Peyer's patch (tissue), 4 donors: ENCODE data around the gene NPDC1. TPM values are rescaled to one million over a fixed set of nuclear protein-coding genes. Genes with fewer than 3 reads are reported as not detected.

Experiments
- DNase-seq, 3 donors: peaks; one replicate each; pipeline ENCODE4 v3.0.0-alpha.2; 2017 to 2019
- H3K27ac ChIP-seq, 4 donors: fragments of 200-600 bp; sonication (generic); one replicate each; pipeline ENCODE4 v1.5.1; 2016 to 2019
- H3K27me3 ChIP-seq, 2 donors: fragments of 200-600 bp; sonication (generic); one replicate each; pipeline ENCODE4 v1.5.1; 2019
- H3K36me3 ChIP-seq, 3 donors: fragments of 200-600 bp; sonication (generic); one replicate each; pipeline ENCODE4 v1.5.1; 2016 to 2019
- H3K4me1 ChIP-seq, 4 donors: fragments of 200-600 bp; sonication (generic); one replicate each; pipeline ENCODE4 v1.5.1; 2016 to 2019
- H3K4me3 ChIP-seq, 4 donors: fragments of 200-600 bp; sonication (generic); 1 replicate in 3 of 4; 2 replicates in 1 of 4; pipeline ENCODE4 v1.5.1; 2016 to 2019; ENCODE audit warnings: mild to moderate bottlenecking in 1 of 4
- H3K9me3 ChIP-seq, 4 donors: fragments of 200-600 bp; sonication (generic); one replicate each; pipeline ENCODE4 v1.5.1; 2016 to 2019; ENCODE audit warnings: mild to moderate bottlenecking in 1 of 4
- POLR2A ChIP-seq, 2 donors: fragments of 450-650 bp; IDR thresholded peaks; one replicate each; pipeline ENCODE4 v1.5.1; 2017; ENCODE audit warnings: antibody characterized with exemption in 2 of 2, mild to moderate bottlenecking in 2 of 2, moderate library complexity in 2 of 2
- total RNA-seq, 4 donors: library from RNA; depleted of rRNA; stranded (reverse); fragments of >200 nt; gene quantifications; one replicate each; pipeline ENCODE4 v1.1.0, GENCODE V29; 2016
- TF ChIP-seq, protein P1 (sequence below), 6 experiments: fragments of 450-650 bp in 4 of 6; fragments of 200-600 bp in 2 of 6; sonication (generic) in 1 of 6; IDR thresholded peaks; one replicate each; pipeline ENCODE4 v1.5.1; 2017 to 2019; ENCODE audit warnings: antibody characterized with exemption in 6 of 6, mild to moderate bottlenecking in 3 of 6, moderate library complexity in 1 of 6

NPDC1 gene
- total RNA-seq, 4 donors from 2014 or later = 54.2 to 106 (median 83.8) TPM

DNA sequence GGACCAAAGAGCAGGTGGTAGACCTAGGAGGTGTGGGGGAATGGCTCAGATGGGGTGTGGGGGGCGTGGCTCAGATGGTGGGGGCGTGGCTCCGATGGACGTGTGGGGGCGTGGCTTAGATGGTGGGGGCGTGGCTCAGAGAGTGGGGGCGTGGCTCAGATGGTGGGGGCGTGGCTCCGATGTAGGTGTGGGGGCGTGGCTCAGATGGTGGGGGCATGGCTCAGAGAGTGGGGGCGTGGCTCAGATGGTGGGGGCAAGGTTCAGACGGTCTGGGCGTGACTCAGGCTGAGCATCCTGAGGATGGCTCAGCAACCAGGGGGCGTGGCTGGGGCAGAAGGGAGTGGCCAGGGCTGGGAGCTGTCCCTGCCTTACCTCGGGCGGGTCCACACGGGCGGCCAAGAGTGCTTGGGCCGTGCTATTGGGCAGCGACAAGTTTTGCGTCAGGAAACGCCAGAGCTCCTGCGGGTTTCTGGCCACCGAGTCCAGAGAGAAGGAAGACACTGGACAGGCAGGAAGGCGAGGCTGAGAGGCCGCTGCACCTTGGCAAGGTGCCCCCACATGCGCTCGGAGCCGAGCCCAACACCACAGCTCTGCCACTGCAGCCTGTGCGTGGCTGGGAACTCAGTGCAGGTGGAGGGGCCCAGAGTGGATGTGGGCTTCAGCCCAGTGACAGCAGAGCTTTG lies 23.9 kb downstream of the NPDC1 start:
- peak; percentile 38 to 98 (median 96) for DNase-seq
- peak overlapping the region in 3 of 4 donors; percentile 63 to 91 (median 86) for H3K27ac ChIP-seq
- peak; percentile 77 to 87 for TF ChIP-seq POLR2A (IDR thresholded peaks at IDR 0.05)
- TF ChIP-seq, protein P1, sequence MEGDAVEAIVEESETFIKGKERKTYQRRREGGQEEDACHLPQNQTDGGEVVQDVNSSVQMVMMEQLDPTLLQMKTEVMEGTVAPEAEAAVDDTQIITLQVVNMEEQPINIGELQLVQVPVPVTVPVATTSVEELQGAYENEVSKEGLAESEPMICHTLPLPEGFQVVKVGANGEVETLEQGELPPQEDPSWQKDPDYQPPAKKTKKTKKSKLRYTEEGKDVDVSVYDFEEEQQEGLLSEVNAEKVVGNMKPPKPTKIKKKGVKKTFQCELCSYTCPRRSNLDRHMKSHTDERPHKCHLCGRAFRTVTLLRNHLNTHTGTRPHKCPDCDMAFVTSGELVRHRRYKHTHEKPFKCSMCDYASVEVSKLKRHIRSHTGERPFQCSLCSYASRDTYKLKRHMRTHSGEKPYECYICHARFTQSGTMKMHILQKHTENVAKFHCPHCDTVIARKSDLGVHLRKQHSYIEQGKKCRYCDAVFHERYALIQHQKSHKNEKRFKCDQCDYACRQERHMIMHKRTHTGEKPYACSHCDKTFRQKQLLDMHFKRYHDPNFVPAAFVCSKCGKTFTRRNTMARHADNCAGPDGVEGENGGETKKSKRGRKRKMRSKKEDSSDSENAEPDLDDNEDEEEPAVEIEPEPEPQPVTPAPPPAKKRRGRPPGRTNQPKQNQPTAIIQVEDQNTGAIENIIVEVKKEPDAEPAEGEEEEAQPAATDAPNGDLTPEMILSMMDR (IDR thresholded peaks at IDR 0.05) = no peak

GRCh38 chr9:137021568-137021978 lies 24.4 kb downstream of the NPDC1 start:
- peaks cover 0 to 17% (median 0%) of the 10 kb centered on the region in 3 donors for H3K36me3 ChIP-seq
- peaks cover 0 to 39% (median 4%) of the 10 kb centered on the region in 4 donors for H3K4me1 ChIP-seq
- no peaks in the 10 kb centered on the region for H3K9me3 ChIP-seq
- H3K4me3 ChIP-seq = no peak overlapping the region
- TF ChIP-seq, protein P1 (IDR thresholded peaks at IDR 0.05) = no peak
- TF ChIP-seq POLR2A (IDR thresholded peaks at IDR 0.05) = no peak
- peak overlapping the region in 1 of 4 donors; percentile 47 for H3K27ac ChIP-seq
- DNase-seq = no peak
- H3K27me3 ChIP-seq = no peaks in the 10 kb centered on the region

More for the DNA sequence above, 23.9 kb downstream of the NPDC1 start:
- Histone ChIP-seq H3K27me3 (no peaks in the 10 kb centered on the region), H3K4me3 (no peak overlapping the region), H3K4me1 (peaks cover 1 to 44% (median 5%) of the 10 kb centered on the region in 4 donors), H3K36me3 (peaks cover 0 to 12% (median 0%) of the 10 kb centered on the region in 3 donors), H3K9me3 (no peaks in the 10 kb centered on the region)

DNA sequence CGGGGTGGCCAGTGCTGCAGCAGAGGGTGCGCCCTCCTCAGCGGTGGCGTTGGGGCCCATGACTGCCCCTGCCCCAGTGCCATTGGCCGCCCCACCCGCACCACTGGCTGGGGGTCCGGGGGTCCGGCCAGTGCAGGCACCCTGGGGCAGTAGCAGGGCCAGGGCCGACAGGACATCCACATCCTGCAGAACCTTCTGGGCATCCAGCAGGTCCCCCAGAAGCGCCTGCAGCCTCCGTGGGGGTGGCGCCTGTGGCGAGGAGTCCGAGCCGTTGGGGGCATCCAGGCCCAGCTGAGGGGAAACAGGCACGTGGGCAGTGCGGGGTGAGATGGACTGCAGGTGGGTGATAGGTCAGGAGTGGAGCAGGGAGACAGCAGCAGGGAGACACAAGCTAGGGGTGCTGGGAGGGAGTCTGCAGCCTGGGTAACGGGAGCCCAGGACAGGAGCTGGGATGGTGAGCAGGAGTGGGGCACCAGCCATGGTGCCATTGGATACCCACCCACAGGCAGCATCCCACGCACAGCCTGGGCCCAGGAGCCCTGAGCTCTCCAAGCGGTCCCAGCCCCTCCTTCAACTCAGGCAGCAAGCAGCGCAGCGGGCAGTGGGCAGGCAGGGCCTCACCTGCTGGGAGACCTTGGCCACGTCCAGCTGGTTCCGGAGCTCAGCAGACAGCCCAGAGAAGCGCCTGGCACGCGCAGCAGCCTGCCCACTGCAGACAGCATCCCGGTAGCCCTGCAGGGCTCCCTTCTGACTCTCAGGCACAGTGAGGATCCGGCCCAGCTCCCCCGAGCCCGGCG lies 25.0 kb downstream of the NPDC1 start:
- H3K36me3 ChIP-seq = peaks cover 0 to 23% (median 0%) of the 10 kb centered on the region in 3 donors
- DNase-seq = no peak
- peak overlapping the region in 1 of 4 donors; percentile 47 for H3K27ac ChIP-seq
- H3K27me3 ChIP-seq = no peaks in the 10 kb centered on the region
- H3K4me3 ChIP-seq = no peak overlapping the region
- H3K9me3 ChIP-seq = no peaks in the 10 kb centered on the region
- no peak for TF ChIP-seq POLR2A (IDR thresholded peaks at IDR 0.05)
- TF ChIP-seq, protein P1 (IDR thresholded peaks at IDR 0.05) = no peak
- H3K4me1 ChIP-seq = peaks cover 0 to 33% (median 4%) of the 10 kb centered on the region in 4 donors

DNA sequence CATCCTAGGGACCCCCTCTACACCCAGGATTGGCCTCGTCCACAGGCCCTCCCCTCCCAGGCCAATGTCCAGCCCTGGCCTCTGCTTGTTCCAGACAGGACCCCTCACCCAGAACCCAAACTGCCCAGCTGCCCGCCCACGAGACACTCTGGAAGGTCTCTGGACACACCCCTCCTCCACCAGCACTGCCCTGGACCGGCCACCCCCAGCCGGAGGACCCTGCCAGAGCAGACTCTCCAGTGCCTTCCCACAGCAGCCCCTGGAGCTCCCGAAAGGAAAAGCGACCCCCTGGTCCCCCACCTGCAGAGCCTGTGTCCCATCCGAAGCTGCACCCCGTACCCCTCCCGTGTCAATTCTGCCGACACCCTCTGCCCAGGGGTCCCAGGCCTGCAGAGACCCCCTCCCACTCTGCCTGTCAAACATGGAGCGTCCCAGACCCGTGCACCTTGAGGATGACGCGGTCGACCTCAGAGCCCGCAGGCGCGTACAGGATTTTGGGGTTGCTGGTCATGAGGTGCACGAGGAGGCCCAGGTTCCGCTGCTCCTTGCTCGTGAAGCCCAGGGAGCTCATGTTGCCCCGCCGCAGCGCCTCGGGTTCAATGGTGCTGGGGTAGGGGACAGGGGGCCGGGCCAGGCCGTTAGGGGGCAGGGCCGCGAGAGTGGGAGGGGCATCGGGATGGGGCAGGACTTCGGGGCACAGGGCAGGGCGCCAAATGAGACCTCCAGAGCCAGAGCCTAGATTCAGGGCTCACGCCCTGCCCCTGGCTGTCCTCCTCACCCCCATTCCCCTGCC lies 25.9 kb downstream of the NPDC1 start:
- Histone ChIP-seq H3K9me3 (no peaks in the 10 kb centered on the region), H3K4me3 (no peak overlapping the region), H3K27ac (no peak overlapping the region), H3K27me3 (no peaks in the 10 kb centered on the region), H3K4me1 (peaks cover 0 to 25% (median 4%) of the 10 kb centered on the region in 4 donors), H3K36me3 (peaks cover 0 to 32% (median 0%) of the 10 kb centered on the region in 3 donors)
- DNase-seq = no peak
- TF ChIP-seq POLR2A (IDR thresholded peaks at IDR 0.05) = no peak
- TF ChIP-seq, protein P1 (IDR thresholded peaks at IDR 0.05) = no peak
